ENCODE results near the gene YWHAE.

Gene YWHAE

GRCh38 chr17:1298606-1299005 is 101.4 kb downstream of the YWHAE start:
- TF ChIP-seq, protein P1, sequence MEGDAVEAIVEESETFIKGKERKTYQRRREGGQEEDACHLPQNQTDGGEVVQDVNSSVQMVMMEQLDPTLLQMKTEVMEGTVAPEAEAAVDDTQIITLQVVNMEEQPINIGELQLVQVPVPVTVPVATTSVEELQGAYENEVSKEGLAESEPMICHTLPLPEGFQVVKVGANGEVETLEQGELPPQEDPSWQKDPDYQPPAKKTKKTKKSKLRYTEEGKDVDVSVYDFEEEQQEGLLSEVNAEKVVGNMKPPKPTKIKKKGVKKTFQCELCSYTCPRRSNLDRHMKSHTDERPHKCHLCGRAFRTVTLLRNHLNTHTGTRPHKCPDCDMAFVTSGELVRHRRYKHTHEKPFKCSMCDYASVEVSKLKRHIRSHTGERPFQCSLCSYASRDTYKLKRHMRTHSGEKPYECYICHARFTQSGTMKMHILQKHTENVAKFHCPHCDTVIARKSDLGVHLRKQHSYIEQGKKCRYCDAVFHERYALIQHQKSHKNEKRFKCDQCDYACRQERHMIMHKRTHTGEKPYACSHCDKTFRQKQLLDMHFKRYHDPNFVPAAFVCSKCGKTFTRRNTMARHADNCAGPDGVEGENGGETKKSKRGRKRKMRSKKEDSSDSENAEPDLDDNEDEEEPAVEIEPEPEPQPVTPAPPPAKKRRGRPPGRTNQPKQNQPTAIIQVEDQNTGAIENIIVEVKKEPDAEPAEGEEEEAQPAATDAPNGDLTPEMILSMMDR (IDR thresholded peaks at IDR 0.05; ENCODE audit: control insufficient read depth, insufficient read depth, low read depth, low read length, missing control alignments), result no peak
- no peak overlapping the region for H3K4me3 ChIP-seq (ENCODE audit: control insufficient read depth, low read depth, low read length)
- DNase-seq (ENCODE audit: low read depth), result no peak

Data from AG09309 (cell line).